LNCaP clone FGC (cell line): ENCODE data around the gene RPL18A.

ENCODE experiments used
- DNase-seq: peaks from one replicate; pipeline ENCODE4 v3.0.0-alpha.2; 2011; ENCODE audit warnings: low read depth
- H3K4me3 ChIP-seq: 2 replicates; pipeline ENCODE4 v1.5.1; 2011; ENCODE audit warnings: mild to moderate bottlenecking, low read depth, low read length, control low read depth
- TF ChIP-seq, protein P1 (sequence below): IDR thresholded peaks from 2 replicates; pipeline ENCODE4 v1.5.1; 2012; ENCODE audit warnings: mild to moderate bottlenecking; ENCODE audit not compliant: control insufficient read depth, insufficient read depth; ENCODE audit errors: extremely low read depth

RPL18A gene

DNA sequence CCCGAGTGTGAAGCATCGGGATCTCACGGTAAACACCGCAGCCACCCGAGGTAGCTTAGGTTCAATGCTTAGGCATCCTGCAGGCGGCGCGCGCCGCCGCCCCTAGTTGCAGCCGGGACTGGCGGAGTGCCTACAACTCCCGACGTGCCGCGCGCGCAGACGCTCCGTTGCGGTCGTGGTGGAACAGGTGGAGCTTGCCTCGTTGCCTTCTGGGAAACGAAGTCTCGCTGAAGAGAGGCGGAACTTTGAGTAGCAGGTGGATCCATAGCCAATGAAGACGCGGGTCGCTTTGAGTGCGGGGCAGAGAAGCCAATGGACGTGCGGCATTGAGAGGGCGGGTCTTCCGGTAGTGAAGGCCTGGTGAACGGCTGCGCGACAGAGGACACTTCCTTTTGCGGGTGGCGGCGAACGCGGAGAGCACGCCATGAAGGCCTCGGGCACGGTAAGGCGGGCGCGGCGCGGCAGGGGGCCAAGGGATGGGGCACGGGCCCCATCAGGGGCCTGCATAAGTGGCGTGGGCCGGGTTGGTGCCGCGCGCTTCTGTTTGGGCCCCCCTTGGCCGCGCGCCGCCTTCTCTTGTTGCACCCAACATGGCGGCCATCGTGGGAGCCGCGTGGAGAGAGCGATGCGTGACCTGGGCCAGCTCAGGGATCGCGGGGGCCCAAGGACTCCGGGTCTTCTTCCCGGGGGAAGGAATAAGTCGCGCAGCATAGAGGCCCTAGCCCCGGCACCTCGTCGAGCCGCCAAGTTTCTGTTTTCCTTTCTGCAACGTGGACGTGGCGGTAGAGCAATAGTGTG is at the start of gene RPL18A:
RPL18A (plus strand) TSS at position 378 of the 798 bp plus-strand sequence; CDS start at position 425, 47 bp downstream.
- TF ChIP-seq, protein P1, sequence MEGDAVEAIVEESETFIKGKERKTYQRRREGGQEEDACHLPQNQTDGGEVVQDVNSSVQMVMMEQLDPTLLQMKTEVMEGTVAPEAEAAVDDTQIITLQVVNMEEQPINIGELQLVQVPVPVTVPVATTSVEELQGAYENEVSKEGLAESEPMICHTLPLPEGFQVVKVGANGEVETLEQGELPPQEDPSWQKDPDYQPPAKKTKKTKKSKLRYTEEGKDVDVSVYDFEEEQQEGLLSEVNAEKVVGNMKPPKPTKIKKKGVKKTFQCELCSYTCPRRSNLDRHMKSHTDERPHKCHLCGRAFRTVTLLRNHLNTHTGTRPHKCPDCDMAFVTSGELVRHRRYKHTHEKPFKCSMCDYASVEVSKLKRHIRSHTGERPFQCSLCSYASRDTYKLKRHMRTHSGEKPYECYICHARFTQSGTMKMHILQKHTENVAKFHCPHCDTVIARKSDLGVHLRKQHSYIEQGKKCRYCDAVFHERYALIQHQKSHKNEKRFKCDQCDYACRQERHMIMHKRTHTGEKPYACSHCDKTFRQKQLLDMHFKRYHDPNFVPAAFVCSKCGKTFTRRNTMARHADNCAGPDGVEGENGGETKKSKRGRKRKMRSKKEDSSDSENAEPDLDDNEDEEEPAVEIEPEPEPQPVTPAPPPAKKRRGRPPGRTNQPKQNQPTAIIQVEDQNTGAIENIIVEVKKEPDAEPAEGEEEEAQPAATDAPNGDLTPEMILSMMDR: peak; percentile 90
- DNase-seq: peak; percentile 100
- peak within 1 kb of the TSS; percentile 80 for H3K4me3 ChIP-seq

DNA sequence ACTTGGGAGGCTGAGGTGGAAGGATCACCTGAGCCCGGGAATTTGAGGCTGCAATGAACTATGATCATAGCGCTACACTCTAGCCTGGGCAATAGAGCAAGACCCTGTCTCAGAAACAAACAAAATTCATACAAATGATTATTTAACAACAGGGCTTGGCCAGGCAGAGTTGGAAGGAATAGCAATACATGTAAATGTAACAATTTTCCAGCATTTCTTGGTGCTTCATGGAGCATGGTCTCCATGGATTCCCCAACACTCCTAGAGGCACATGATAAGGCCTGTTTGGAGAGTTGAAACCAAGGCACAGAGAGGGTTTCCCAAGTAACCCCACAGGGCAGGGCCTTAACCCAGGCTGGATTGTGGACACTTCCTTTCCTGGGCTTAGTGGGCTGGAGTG is 48.6 kb upstream of the RPL18A start:
- no peak overlapping the region for H3K4me3 ChIP-seq
- DNase-seq: no peak
- TF ChIP-seq, protein P1: no peak

DNA sequence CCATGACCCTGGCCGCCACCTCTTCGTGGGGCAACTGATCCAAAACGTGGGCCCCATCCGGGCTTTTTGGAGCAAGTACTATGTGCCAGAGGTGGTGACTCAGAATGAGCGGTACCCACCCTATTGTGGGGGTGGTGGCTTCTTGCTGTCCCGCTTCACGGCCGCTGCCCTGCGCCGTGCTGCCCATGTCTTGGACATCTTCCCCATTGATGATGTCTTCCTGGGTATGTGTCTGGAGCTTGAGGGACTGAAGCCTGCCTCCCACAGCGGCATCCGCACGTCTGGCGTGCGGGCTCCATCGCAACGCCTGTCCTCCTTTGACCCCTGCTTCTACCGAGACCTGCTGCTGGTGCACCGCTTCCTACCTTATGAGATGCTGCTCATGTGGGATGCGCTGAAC is 48.0 kb upstream of the RPL18A start:
- DNase-seq: no peak
- no peak overlapping the region for H3K4me3 ChIP-seq
- TF ChIP-seq, protein P1: no peak

- TF ChIP-seq, protein P1: no peak
- no peak for DNase-seq
- H3K4me3 ChIP-seq: no peak overlapping the region
These were observed 47.6 kb upstream of the RPL18A start for GRCh38 chr19:17812099-17812498.

- no peak overlapping the region for H3K4me3 ChIP-seq
- no peak for DNase-seq
- TF ChIP-seq, protein P1: no peak
These were observed 41.9 kb upstream of the RPL18A start for GRCh38 chr19:17817668-17818363.

- TF ChIP-seq, protein P1: no peak
- DNase-seq: no peak
- no peak within 1 kb of the TSS for H3K4me3 ChIP-seq
These were observed 38.5 kb upstream of the RPL18A start, which contains the start of gene INSL3 for GRCh38 chr19:17821190-17821589. Gene INSL3 (minus strand): TSS chr19:17821519. CDS start chr19:17821506, 13 bp downstream.

DNA sequence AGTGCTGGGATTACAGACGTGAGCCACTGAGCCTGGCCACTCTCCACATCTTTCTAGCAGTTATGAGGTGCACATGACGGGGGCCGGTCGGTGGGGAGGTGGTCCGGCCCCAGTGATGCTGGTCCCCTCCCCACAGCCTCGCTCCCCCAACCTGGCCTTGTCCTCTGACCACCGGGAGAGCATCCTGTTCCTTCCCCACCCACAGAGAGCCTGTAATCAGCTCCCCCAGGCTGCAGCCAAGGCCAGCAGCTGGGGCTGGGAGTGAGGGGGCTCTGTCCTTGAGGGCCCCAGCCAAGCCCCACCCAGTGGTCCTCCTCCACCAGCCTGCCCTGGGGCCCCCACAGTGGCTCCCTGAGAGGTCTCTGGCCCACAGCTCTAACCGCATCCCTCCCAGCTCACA is 35.4 kb upstream of the RPL18A start:
- H3K4me3 ChIP-seq: no peak overlapping the region
- TF ChIP-seq, protein P1: no peak
- no peak for DNase-seq
